ENCODE data around the gene BRINP2. TPM values are rescaled to one million over a fixed set of nuclear protein-coding genes. Genes with fewer than 3 reads are reported as not detected.

BRINP2 gene
- total and polyA plus RNA-seq, 2 of the 8 experiments (the other 6 are each of a cell fraction or from before 2014, with no cell fraction given), result 0.39 to 0.42 TPM

DNA sequence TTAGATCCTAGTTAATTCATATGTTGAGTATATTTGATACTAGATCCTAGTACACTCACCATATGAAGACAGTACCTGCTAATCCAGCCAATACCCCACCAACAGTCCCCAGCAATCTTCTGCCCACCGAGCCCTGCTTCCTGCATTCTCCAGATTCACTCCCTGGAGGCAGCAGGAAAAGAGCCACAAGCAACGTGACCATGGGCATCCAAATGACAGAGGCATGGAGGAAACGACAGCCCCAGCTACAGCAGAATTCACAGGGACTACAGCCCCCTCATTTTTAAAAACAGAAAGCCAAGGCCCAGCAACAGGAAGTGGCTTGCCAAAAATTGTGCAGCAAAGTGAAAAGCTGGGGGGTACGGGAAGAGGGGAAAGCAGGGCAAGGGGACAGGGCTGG, 35.5 kb upstream of the BRINP2 start:
- no peaks in the 10 kb centered on the region for H4K20me1 ChIP-seq (replicated peaks in 1 of 2; ENCODE audit: control insufficient read depth in 1 of 2, insufficient read depth in 2 of 2, low read length in 2 of 2)
- H2BK15ac ChIP-seq (ENCODE audit: low read length), result no peak overlapping the region
- H2BK120ac ChIP-seq (replicated peaks; ENCODE audit: low read depth, low read length), result no peak overlapping the region
- H3K9me3 ChIP-seq (ENCODE audit: insufficient read depth in 2 of 2, low read depth in 1 of 2, low read length in 1 of 2), result no peaks in the 10 kb centered on the region
- FAIRE-seq, result no peak
- H3K79me1 ChIP-seq (ENCODE audit: low read depth, low read length), result no peaks in the 10 kb centered on the region
- no peak overlapping the region for H4K8ac ChIP-seq (ENCODE audit: extremely low read depth, insufficient read depth, low read length)
- POLR2A ChIA-PET (ENCODE audit: partially characterized antibody), result no interaction called here
- H4K91ac ChIP-seq (replicated peaks; ENCODE audit: insufficient read length, low read length), result no peak overlapping the region
- TF ChIP-seq YY1 (IDR thresholded peaks at IDR 0.05; ENCODE audit: low read depth, low read length) (no peak), KDM5A (IDR thresholded peaks at IDR 0.05; ENCODE audit: low read length) (no peak), HDAC6 (IDR thresholded peaks at IDR 0.05; ENCODE audit: low read depth, low read length) (no peak), SP2 (IDR thresholded peaks at IDR 0.05; ENCODE audit: low read length) (no peak), KDM4A (IDR thresholded peaks at IDR 0.05; ENCODE audit: low read depth, low read length, severe bottlenecking) (no peak)
- H3K23ac ChIP-seq (ENCODE audit: insufficient read length), result no peak overlapping the region
- H3K18ac ChIP-seq (ENCODE audit: extremely low read depth, low read length), result no peak overlapping the region
- 82% methylated on average over 4 of the region's 4 CpGs; no CpG with 5 or more reads in 1 of the 2 experiments for WGBS, 2 experiments (ENCODE audit: extremely low coverage in 1 of 2, insufficient coverage in 1 of 2, insufficient read length in 1 of 2, insufficient replicate concordance in 2 of 2, low coverage in 1 of 2, low lambda C conversion rate in 2 of 2, missing lambda C conversion rate in 1 of 2)
- no peak overlapping the region for H2AFZ ChIP-seq (ENCODE audit: low read length)
- H3K56ac ChIP-seq (replicated peaks; ENCODE audit: insufficient read length, low read depth, low read length), result no peak overlapping the region
- no peak overlapping the region for H3K27ac ChIP-seq (ENCODE audit: low read depth, low read length)
- no peak for DNase-seq (ENCODE audit: low read depth in 1 of 2, low spot score in 2 of 2)
- H3K4me3 ChIP-seq (ENCODE audit: extremely low read depth in 1 of 4, insufficient read depth in 2 of 4, low read depth in 3 of 4, low read length in 4 of 4), result no peak overlapping the region
- CTCF ChIA-PET (ENCODE audit: partially characterized antibody), result interaction anchor here (1.0 to 1.5 kb wide), 7 partner anchors 12 to 763 kb away, joined by 3 to 4 read pairs (median 3); no protein-coding TSS in a partner anchor
- H3K4ac ChIP-seq (replicated peaks; ENCODE audit: insufficient read length, low read depth, low read length), result no peak overlapping the region
- H2BK12ac ChIP-seq (ENCODE audit: low read depth, low read length), result no peak overlapping the region
- no peak overlapping the region for H2BK5ac ChIP-seq (ENCODE audit: low read depth, low read length)
- H3K14ac ChIP-seq (ENCODE audit: insufficient read length), result no peak overlapping the region
- no peak overlapping the region for H3K4me2 ChIP-seq (ENCODE audit: insufficient read depth in 1 of 2, low read depth in 2 of 2, low read length in 2 of 2)
- no peaks in the 10 kb centered on the region for H3K36me3 ChIP-seq (ENCODE audit: control insufficient read depth in 2 of 4, insufficient read depth in 4 of 4, low read length in 3 of 4)
- H3K79me2 ChIP-seq (ENCODE audit: control insufficient read depth in 1 of 2, insufficient read depth in 2 of 2, low read length in 2 of 2), result no peaks in the 10 kb centered on the region
- no peaks in the 10 kb centered on the region for H3K23me2 ChIP-seq (ENCODE audit: low read depth, low read length)
- H4K5ac ChIP-seq (ENCODE audit: insufficient read length, low read depth, low read length), result no peak overlapping the region
- no peaks in the 10 kb centered on the region for H3K4me1 ChIP-seq (replicated peaks in 1 of 4; ENCODE audit: control insufficient read depth in 3 of 4, insufficient read depth in 4 of 4, low read length in 3 of 4)
- no peak overlapping the region for H2AK5ac ChIP-seq (ENCODE audit: low read depth, low read length)
- H3K9ac ChIP-seq (replicated peaks in 1 of 4; ENCODE audit: extremely low read depth in 1 of 4, low read depth in 3 of 4, low read length in 3 of 4), result no peak overlapping the region
- no peaks in the 10 kb centered on the region for H3K27me3 ChIP-seq (replicated peaks in 1 of 4; ENCODE audit: control insufficient read depth in 3 of 4, extremely low read depth in 1 of 4, insufficient read depth in 3 of 4, low read length in 3 of 4)
- H2BK20ac ChIP-seq (ENCODE audit: low read length), result no peak overlapping the region

All from H1 (cell line).